Measurements from ENCODE around the gene ZNF106. TPM values are rescaled to one million over a fixed set of nuclear protein-coding genes. Genes with fewer than 3 reads are reported as not detected.

Gene ZNF106
- total RNA-seq, 1 donor from 2014 or later = 45.7 TPM

DNA sequence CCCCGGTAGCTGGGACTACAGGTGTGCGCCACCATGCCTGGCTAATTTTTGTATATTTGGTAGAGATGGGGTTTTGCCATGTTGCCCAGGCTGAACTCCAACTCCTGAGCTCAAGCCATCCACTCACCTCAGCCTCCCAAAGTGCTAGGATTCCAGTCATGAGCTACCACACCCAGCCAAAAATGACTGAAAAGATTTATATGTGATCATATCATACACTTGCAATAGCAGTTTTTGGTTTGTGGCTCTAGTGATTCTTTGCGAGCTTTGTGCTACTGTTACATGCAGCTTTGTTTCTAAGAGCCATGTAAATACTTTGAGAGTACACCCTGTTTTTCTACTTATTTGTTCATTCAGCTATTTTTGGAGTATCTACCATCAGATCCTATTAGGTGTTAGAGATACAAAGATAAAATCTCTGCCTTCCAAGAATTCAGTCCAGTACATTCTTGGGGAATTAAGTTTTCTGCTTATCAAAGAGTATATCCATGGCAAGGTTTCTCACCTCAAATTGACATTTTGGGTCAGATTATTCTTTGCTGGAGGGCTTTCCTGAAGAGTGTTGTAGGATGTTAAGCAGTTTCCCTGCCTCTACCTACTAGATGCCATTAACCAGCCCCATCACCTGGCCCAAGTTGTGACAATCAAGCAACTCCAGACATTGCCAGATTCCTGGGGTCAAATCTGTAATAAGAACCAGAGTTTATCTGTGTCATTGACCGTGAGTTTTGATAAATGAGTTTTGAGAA, 19.5 kb upstream of the ZNF106 start:
- no peaks in the 10 kb centered on the region for H3K27me3 ChIP-seq
- TF ChIP-seq CTCF (IDR thresholded peaks at IDR 0.05) = no peak
- no peak for DNase-seq (ENCODE audit: low spot score in 2 of 2)
- intact Hi-C loops (cut with DNase I) = loop anchor here (2.0 to 5.0 kb wide), 2 partner anchors 16 to 1278 kb away; partner anchors contain the start of genes CHP1, EXD1 and SNAP23
- peaks cover 14 to 16% of the 10 kb centered on the region in 2 donors for H3K36me3 ChIP-seq
- no peaks in the 10 kb centered on the region for H3K9me3 ChIP-seq
- peak overlapping the region; percentile 71 to 76 for H3K27ac ChIP-seq
- H3K4me1 ChIP-seq = peaks cover 0 to 38% of the 10 kb centered on the region in 2 donors
- peak overlapping the region in 1 of 2 donors; percentile 24 for H3K4me3 ChIP-seq

DNA sequence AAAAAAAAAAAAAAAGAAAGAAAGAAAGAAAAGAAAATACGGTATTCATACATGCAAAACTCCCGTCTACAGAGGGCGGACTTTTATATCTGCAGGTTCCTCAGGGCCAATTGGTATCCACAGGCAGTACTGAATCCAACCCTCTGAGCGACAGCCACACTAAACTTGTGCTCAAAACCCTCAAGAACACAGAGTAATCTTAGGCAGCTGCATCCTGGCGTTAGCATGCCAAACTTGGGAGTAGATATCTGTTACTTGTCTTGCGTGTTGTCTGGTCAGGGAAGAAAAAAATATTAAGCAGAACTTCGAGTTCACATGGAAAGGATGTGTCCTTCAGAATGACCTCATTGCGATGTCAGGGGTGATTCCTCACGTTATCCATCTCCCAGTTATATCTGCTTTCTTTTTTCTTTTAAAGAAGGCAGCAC, 17.3 kb upstream of the ZNF106 start:
- Histone ChIP-seq H3K4me1 (peaks cover 0 to 46% of the 10 kb centered on the region in 2 donors), H3K27me3 (no peaks in the 10 kb centered on the region), H3K9me3 (no peaks in the 10 kb centered on the region), H3K4me3 (no peak overlapping the region), H3K36me3 (peaks cover 0 to 3% of the 10 kb centered on the region in 2 donors), H3K27ac (no peak overlapping the region)
- intact Hi-C loops (cut with DNase I) = no loop called here
- DNase-seq (ENCODE audit: low spot score in 2 of 2) = no peak
- no peak for TF ChIP-seq CTCF (IDR thresholded peaks at IDR 0.05)

- intact Hi-C loops (cut with DNase I) = no loop called here
- Histone ChIP-seq H3K4me1 (peaks cover 0 to 41% of the 10 kb centered on the region in 2 donors), H3K27me3 (no peaks in the 10 kb centered on the region), H3K36me3 (peaks cover 0 to 3% of the 10 kb centered on the region in 2 donors), H3K9me3 (no peaks in the 10 kb centered on the region), H3K4me3 (no peak overlapping the region), H3K27ac (no peak overlapping the region)
- no peak for TF ChIP-seq CTCF (IDR thresholded peaks at IDR 0.05)
- no peak for DNase-seq (ENCODE audit: low spot score in 2 of 2)
Measured at GRCh38 chr15:42507514-42507913, 16.6 kb upstream of the ZNF106 start.

DNA sequence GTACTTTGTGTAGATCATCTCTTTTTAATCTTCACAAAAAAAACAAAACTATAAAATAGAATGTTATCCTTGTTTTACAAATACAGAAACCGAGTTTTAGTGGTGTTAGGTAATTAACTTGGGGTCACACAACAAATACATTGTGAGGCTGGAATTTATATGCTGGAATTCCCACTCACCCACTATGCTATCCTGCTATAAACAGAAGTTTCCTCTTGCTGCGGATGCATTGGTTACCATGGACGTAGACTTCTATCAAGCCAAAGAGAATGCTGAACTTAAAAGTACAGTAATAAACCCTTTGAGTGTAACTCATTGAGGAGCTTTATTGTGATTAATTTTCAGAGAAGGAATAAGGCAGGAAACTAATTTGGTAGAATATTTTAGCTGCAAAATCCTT, 13.7 kb upstream of the ZNF106 start:
- peak overlapping the region in 1 of 2 donors; percentile 35 for H3K27ac ChIP-seq
- no peaks in the 10 kb centered on the region for H3K27me3 ChIP-seq
- intact Hi-C loops (cut with DNase I) = no loop called here
- no peak for DNase-seq (ENCODE audit: low spot score in 2 of 2)
- H3K4me1 ChIP-seq = peaks cover 0 to 29% of the 10 kb centered on the region in 2 donors
- no peaks in the 10 kb centered on the region for H3K9me3 ChIP-seq
- H3K4me3 ChIP-seq = no peak overlapping the region
- no peak for TF ChIP-seq CTCF (IDR thresholded peaks at IDR 0.05)
- peaks cover 0 to 3% of the 10 kb centered on the region in 2 donors for H3K36me3 ChIP-seq

GRCh38 chr15:42503825-42504224, 12.9 kb upstream of the ZNF106 start:
- peaks cover 0 to 37% of the 10 kb centered on the region in 2 donors for H3K4me1 ChIP-seq
- TF ChIP-seq CTCF (IDR thresholded peaks at IDR 0.05) = no peak

More at GRCh38 chr15:42503825-42504224, 12.9 kb upstream of the ZNF106 start:
- Histone ChIP-seq H3K27me3 (no peaks in the 10 kb centered on the region), H3K27ac (peak overlapping the region in 1 of 2 donors; percentile 2), H3K36me3 (peaks cover 0 to 3% of the 10 kb centered on the region in 2 donors), H3K4me3 (no peak overlapping the region), H3K9me3 (no peaks in the 10 kb centered on the region)
- intact Hi-C loops (cut with DNase I) = no loop called here
- DNase-seq (ENCODE audit: low spot score in 2 of 2) = no peak

Data from ascending aorta (tissue), 2 donors.